Measurements from ENCODE around the gene MTERF2. TPM values are rescaled to one million over a fixed set of nuclear protein-coding genes. Genes with fewer than 3 reads are reported as not detected.
"Not testable (repeated sequence)": the region's sequence is repeated elsewhere in the genome, so short reads cannot be mapped to it uniquely, and the experiment has no call there.

MTERF2 gene
- total RNA-seq, 2 donors from 2014 or later: 18.2 to 26.8 TPM

DNA sequence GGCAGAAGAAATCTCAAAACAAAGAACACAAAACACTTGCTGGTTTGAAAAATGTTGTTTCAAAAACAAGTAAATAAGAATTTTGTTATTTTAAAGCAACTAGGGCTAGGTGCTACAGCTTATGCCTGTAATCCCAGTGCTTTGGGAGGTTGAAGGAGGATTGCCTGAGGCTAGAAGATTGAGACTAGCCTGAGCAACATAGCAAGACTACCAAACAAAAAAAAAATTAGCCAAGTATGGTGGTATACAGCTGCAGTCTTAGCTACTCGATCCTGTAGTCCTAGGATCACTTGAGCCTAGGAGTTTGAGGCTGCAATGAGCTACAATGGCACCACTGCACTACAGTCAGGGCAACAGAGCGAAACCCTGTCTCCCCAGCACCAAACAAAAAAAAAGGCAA is 32.6 kb upstream of the MTERF2 start:
- DNase-seq (ENCODE audit: low spot score): no peak
- Histone ChIP-seq H3K36me3 (no peaks in the 10 kb centered on the region), H3K4me1 (no peaks in the 10 kb centered on the region), H3K9me3 (no peaks in the 10 kb centered on the region), H3K27me3 (no peaks in the 10 kb centered on the region), H3K27ac (no peak overlapping the region), H3K4me3 (no peak overlapping the region)
- TF ChIP-seq, protein P1, sequence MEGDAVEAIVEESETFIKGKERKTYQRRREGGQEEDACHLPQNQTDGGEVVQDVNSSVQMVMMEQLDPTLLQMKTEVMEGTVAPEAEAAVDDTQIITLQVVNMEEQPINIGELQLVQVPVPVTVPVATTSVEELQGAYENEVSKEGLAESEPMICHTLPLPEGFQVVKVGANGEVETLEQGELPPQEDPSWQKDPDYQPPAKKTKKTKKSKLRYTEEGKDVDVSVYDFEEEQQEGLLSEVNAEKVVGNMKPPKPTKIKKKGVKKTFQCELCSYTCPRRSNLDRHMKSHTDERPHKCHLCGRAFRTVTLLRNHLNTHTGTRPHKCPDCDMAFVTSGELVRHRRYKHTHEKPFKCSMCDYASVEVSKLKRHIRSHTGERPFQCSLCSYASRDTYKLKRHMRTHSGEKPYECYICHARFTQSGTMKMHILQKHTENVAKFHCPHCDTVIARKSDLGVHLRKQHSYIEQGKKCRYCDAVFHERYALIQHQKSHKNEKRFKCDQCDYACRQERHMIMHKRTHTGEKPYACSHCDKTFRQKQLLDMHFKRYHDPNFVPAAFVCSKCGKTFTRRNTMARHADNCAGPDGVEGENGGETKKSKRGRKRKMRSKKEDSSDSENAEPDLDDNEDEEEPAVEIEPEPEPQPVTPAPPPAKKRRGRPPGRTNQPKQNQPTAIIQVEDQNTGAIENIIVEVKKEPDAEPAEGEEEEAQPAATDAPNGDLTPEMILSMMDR (IDR thresholded peaks at IDR 0.05): no peak

DNA sequence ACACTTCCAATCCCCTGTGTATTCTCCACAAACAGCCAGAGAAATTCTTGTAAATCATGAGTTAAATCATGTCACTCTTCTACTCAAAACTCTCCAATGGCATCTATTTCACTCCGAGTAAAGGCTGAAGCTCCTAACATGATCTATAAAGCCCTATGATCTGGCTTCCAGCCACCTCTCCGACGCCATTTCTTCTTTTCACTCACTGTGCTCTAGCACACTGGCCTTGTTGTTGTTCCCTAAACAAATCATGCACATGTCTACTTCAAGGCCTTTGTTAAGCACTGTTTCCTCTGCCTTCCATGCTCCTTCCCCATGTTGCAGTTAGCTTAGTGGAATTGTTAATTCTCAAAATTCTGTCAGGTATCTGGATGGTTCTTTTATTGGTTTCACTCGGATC is 30.1 kb upstream of the MTERF2 start:
- no peak for DNase-seq (ENCODE audit: low spot score)
- H3K27me3 ChIP-seq: no peaks in the 10 kb centered on the region
- H3K36me3 ChIP-seq: no peaks in the 10 kb centered on the region
- H3K27ac ChIP-seq: no peak overlapping the region
- no peaks in the 10 kb centered on the region for H3K4me1 ChIP-seq
- H3K4me3 ChIP-seq: no peak overlapping the region
- H3K9me3 ChIP-seq: no peaks in the 10 kb centered on the region
- TF ChIP-seq, protein P1 (IDR thresholded peaks at IDR 0.05): no peak

DNA sequence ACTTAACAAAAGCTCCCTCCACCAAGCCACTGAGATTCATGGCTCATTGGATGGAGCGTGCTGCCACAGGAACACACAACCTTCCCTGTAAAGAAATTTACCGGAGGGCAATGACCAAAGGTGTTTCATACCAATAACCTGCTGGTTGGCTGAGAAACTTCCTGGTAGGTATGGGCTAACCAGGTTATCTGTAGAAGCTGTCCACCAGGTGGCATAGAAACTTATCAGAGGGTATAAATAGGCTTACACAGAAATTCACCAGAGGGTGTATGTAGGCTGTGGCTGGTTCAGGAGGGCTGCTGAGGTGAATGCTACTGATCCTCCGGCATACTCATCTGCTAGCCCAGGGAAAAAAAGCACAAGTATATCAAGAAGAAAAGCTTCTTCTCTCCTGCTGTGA is 27.1 kb upstream of the MTERF2 start:
- no peak for DNase-seq (ENCODE audit: low spot score)
- Histone ChIP-seq H3K27ac (no peak overlapping the region), H3K9me3 (no peaks in the 10 kb centered on the region), H3K36me3 (no peaks in the 10 kb centered on the region), H3K27me3 (no peaks in the 10 kb centered on the region), H3K4me3 (no peak overlapping the region), H3K4me1 (no peaks in the 10 kb centered on the region)
- TF ChIP-seq, protein P1 (IDR thresholded peaks at IDR 0.05): no peak

DNA sequence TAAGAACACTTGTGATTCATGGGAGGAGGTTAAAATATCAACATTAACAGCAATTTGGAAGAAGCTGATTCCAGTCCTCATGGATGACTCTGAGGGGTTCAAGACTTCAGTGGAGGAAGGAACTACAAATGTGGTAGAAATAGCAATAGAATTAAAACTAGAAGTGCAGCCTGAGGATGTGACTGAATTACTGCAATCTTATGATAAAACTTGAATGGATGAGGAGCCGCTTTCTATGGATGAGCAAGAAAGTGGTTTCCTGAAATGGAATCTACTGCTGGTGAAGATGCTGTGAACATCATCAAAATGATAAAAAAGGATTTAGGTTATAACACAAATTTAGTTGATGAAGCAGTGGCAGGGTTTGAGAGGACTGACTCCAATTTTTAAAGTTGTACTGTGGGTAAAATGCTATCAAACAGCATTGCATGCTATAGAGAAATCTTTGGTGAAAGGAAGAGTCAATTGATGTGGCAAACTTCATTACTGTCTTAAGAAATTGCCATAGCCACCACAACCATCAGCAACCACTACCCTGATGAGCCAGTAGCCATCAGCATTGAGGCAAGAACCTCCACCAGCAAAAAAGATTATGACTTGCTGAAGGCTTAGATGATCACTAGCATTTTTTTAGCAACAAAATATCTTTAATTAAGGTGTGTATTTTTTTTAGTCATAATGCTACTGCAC is 25.9 kb upstream of the MTERF2 start:
- H3K27ac ChIP-seq: no peak overlapping the region
- no peak overlapping the region for H3K4me3 ChIP-seq
- no peaks in the 10 kb centered on the region for H3K4me1 ChIP-seq
- H3K36me3 ChIP-seq: no peaks in the 10 kb centered on the region
- no peak for DNase-seq (ENCODE audit: low spot score)
- H3K27me3 ChIP-seq: no peaks in the 10 kb centered on the region
- H3K9me3 ChIP-seq: no peaks in the 10 kb centered on the region
- TF ChIP-seq, protein P1 (IDR thresholded peaks at IDR 0.05): no peak

DNA sequence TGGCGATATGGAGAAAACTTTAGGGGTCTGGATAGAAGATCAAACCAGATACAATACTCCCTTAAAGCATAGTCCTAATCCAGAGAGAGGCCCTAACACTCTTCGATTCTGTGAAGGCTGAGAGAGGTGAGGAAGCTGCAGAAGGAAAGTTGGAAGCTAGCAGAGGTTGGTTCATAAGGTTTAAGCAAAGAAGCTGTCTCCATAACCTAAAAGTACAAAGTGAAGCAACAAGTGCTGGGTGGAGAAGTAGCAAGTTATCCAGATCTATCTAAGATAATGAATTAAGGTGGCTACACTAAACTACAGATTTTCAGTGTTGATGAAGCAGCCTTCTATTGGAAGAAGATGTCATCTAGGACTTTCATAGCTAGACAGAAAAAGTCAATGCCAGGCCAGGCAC is 24.6 kb upstream of the MTERF2 start:
- H3K4me3 ChIP-seq: no peak overlapping the region
- no peaks in the 10 kb centered on the region for H3K36me3 ChIP-seq
- no peaks in the 10 kb centered on the region for H3K4me1 ChIP-seq
- no peaks in the 10 kb centered on the region for H3K27me3 ChIP-seq
- no peak overlapping the region for H3K27ac ChIP-seq
- H3K9me3 ChIP-seq: no peaks in the 10 kb centered on the region
- TF ChIP-seq, protein P1 (IDR thresholded peaks at IDR 0.05): no peak
- no peak for DNase-seq (ENCODE audit: low spot score)

DNA sequence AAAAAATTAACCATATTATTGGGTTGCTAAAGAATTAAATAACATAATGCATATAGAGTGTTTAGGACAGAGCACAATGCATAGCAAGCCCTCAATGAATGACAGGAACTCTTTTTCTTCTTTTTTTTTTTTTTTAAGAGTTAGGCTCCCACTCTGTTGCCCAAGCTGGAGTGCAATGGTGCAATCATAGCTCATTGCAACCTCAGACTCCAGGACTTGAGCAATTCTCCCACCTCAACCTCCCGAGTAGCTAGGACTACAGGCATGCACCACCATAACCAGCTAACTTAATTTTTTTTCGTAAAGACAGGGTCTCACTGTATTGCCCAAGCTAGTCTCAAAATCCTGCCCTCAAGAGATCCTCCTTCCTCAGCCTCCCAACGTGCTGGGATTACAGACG is 20.5 kb upstream of the MTERF2 start:
- Histone ChIP-seq H3K9me3 (no peaks in the 10 kb centered on the region), H3K4me1 (no peaks in the 10 kb centered on the region), H3K4me3 (no peak overlapping the region), H3K27ac (no peak overlapping the region), H3K36me3 (no peaks in the 10 kb centered on the region), H3K27me3 (no peaks in the 10 kb centered on the region)
- DNase-seq (ENCODE audit: low spot score): no peak
- TF ChIP-seq, protein P1 (IDR thresholded peaks at IDR 0.05): no peak

DNA sequence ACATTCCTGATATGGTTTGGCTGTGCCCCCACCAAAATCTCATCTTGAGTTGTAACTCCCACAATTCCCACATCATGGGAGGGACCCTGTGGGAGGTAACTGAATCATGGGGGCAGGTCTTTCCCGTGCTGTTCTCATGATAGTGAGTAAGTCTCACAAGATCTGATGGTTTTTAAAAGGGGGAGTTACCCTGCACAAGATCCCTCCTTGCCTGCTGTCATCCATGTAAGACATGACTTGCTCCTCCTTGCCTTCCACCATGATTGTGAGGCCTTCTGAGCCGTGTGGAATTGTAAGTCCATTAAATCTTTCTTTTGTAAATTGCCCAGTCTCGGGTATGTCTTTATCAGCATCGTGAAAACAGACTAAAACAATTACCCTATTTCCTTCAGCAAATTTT is 15.7 kb upstream of the MTERF2 start:
- H3K4me3 ChIP-seq; H3K9me3 ChIP-seq; H3K27ac ChIP-seq; DNase-seq (ENCODE audit: low spot score); H3K27me3 ChIP-seq; H3K4me1 ChIP-seq: not testable (repeated sequence)
- peaks cover 12% of the 10 kb centered on the region for H3K36me3 ChIP-seq

Data from right atrium auricular region (tissue), 2 donors.